GM21367 (cell line): Measurements from ENCODE around the gene RRN3.
"Not testable (repeated sequence)": the region's sequence is repeated elsewhere in the genome, so short reads cannot be mapped to it uniquely, and the experiment has no call there.

ENCODE experiments used
- ATAC-seq: cut with Tn5 transposase; IDR thresholded peaks from one replicate; pipeline ENCODE4 v1.9.1; 2021; ENCODE audit not compliant: unreplicated experiment

Gene RRN3

DNA sequence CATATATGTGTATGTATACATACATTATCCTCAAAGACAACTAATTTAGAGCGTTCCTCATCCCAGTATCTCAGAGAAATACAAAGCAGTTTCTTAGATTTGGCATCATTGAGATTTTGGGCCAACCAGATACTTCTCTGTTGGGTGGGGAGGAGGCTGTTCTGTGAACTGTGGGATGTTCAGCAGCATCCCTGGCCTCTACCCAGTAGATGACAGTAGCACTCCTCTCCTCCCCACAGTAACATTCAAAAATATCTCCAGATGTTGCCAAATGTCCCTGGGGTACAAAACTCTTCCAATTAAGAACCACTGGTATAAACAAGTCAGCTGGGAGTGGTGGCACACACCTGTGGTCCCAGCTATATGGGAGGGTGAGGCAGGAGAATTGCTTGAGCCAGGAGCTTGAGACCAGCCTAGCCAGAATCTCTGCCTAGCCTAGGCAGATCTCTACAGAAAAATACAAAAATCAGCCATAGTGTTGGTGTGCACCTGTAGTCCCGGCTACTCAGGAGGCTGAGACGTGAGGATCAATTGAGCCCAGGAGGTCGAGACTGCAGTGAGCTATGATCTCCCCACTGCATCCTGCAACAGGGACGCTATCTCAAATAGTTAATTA is 6.4 kb upstream of the RRN3 start:
- not testable (repeated sequence) for ATAC-seq

DNA sequence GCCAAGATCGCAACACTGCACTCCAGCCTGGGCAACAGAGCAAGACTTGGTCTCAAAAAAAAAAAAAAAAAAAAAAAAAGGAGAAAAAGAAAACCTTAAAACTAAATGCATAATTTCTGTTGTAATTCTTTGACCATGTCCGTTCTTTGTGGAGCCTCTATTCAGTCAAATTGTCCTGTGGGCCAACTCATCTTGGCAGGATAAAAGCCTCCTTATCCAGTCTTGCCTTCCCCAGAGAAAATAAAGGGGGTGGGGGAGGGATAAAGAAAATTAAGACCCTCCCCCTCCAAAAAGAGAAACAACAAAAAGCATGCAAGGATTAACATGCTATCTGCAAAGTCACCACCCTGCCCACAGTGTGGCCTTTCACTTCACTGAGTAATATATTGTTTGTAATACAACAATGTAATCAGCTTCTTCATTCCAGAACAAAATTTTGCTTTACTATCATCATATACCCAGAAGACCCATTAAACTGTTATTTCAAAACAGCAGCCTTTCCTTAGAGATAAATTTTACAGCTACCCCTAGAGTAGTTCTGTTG is 5.4 kb upstream of the RRN3 start:
- ATAC-seq, result not testable (repeated sequence)

DNA sequence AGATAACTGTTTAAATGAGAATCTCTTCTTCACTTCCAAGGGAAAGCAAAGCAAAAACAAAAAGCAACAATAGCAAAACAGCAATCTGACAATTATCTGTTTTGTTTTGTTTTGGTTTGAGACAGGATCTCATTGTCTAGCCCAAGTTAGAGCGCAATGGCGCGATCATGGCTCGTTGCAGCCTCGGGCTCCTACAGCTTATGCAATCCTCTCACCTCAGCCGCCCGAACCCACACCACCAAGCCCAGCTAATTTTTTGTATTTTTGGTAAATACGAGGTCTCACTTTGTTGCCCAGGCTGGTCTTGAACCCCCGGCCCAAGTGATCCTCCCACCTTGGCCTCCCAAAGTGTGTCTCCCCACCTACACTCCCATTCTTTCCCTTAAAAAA is 2.5 kb upstream of the RRN3 start:
- ATAC-seq, result not testable (repeated sequence)

GRCh38 chr16:15093571-15093954 is 509 bp downstream of the RRN3 start:
- ATAC-seq, result not testable (repeated sequence)

GRCh38 chr16:15090663-15091269 is 3.3 kb downstream of the RRN3 start:
- not testable (repeated sequence) for ATAC-seq

DNA sequence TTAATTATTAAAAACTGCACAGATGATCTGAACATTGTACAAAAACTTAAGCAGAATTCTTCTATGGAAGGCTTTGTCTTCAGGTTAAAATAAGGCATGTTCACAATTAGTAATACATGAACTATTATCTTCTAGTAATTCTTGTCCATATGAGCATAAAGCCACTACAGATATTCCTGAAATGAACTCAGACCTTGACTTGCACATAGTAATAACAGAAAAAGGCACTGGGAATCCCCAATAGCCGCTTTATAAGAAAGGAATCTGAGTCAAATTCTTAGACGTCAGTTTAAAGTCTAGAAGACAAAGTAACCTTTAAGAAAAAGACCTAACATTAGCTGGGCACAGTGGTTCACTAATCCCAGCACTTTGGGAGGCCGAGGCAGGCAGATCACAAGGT is 11.3 kb downstream of the RRN3 start:
- not testable (repeated sequence) for ATAC-seq

DNA sequence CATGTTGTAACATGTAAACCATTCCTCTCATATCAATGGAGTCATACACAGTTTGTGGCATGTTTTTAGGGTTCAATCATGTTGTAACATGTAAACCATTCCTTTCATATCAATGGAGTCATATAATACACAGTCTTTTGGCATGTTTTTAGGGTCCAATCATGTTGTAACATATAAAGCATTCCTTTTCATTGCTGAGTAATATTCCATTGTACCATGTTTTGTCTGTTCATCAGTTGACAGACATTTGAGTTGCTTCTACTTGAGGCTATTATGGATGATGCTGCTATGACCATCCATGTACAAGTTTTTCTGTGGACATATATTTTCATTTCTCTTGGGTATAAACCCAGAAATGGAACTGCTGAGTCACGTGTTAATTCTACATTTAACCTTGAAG is 13.2 kb downstream of the RRN3 start:
- ATAC-seq, result not testable (repeated sequence)

GRCh38 chr16:15076161-15076560 is 17.9 kb downstream of the RRN3 start:
- ATAC-seq, result not testable (repeated sequence)

DNA sequence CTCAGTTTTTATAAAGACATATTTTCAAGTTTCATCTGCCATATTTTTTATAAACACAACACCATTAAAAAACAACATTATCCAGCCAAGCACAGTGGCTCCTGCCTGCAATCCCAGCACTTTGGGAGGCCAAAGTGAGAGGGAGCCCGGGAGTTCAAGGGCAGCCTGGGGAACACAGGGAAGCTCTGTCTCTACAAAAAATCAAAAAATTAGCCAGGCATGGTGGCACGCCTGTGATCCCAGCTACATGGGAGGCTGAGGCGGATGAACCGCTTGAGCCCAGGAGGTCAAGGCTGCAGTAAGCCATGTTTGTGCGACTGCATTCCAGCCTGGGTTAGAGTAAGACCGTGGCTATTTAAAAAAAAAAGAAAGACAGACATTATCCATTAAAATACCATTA is 21.0 kb downstream of the RRN3 start:
- ATAC-seq, result no peak

DNA sequence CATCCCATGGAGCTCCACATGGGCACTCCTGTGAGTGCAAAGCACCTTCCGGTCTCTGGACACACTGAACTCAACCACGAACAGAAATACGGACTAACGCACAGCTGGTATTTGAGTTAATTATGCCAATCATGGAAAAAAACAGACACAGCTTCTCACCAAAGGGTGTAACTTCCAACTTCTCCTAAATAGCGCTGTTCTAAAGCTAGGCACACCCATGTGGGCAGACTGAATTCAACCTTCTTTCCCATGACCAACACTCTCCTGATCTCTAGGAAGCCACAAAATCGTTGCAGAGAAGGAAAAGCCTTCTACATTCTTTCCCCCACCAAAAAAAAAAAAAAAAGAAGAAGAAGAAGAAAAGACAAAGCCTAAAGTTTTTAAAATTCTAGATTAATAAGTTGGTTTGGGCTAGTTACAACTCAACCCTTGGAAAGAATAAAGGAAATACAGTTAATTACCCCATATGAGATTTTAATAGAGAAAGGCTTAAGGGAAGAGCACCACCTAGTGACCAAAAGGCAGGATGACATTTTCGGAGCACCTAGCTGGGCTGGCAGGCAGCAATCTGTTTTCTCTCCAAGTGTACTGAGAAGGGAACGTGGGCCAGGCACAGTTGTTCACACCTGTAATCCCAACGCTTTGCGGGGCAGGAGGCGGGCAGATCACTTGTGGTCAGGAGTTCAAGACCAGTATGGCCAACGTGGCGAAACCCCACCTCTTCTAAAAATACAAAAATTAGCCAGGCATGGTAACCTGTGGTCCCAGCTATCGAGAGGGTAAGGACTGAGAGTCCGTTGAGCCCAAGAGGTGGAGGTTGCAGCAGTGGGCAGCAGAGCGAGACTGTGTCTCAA is 21.9 kb downstream of the RRN3 start:
- ATAC-seq, result not testable (repeated sequence)

DNA sequence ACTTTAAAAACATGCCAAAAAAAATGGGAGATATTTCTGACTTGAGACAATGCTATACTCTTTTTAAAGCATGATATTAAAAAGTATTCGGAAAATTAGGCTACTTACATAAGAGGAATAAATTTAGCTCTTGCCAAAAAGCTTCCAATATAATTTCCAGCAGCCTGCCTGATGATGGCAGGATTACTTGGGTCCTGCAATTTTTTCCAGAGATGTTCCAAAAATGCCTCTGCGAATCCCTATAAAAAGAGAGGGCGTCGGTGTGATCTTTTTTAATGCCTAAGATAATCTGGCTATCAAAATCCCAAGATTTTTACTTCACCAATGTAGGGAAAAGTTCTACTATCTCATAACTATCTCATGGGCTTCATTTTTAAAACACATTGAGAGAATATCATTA is 23.1 kb downstream of the RRN3 start:
- ATAC-seq, result not testable (repeated sequence)

GRCh38 chr16:15066690-15067089 is 27.4 kb downstream of the RRN3 start:
- not testable (repeated sequence) for ATAC-seq

- not testable (repeated sequence) for ATAC-seq
These were observed 28.1 kb downstream of the RRN3 start for GRCh38 chr16:15065961-15066360.

DNA sequence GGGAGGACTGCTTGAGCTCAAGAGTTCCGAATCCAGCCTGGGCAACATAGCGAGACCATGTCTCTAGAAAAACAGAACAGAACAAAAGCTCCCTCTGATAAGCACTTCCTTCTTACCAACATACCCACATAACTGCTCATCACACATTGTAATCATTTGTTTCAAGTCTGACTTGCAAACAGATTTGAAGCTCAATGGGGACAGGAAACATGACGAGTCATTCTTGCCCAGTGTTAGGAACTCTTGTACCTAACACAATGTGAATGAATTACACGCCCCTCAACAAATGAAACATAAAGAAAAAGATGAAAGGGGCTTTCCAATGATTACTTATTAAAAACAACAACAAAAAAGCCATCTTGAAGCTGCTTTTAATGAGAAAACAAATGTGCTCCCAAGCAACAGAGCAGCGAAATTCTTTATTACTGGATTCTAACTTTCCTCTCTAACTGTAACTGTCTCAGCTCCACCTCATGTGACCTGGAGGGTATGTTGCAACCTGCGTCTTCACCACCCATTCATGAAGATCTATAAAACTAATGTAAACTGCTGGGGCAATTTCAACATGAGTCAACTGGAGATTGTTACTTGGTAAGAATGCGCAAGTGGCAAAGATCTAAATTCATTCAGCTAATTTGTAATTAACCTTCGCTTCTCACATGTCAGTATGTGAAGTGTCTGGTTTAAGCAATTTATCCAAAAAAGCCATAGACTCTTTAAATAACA is 31.8 kb downstream of the RRN3 start:
- ATAC-seq, result not testable (repeated sequence)

DNA sequence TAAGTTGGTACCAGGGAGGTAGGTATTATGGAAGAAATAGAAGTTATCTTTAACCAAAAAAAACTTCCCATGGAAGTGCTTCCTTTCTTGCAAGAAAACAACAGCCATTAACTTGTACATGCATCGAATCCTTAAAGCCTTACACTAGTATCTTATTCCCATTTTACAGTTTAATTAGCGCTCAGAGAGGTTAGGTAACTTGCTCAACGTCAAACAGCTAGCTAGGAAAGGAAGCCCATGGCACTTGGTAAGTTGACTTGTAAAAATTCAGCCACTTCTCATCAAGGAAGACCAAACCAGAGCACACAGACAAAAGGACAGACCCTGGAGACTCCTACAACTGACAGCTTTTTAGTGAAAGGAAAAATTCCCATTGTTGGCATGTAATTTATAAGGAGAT is 34.7 kb downstream of the RRN3 start:
- no peak for ATAC-seq

DNA sequence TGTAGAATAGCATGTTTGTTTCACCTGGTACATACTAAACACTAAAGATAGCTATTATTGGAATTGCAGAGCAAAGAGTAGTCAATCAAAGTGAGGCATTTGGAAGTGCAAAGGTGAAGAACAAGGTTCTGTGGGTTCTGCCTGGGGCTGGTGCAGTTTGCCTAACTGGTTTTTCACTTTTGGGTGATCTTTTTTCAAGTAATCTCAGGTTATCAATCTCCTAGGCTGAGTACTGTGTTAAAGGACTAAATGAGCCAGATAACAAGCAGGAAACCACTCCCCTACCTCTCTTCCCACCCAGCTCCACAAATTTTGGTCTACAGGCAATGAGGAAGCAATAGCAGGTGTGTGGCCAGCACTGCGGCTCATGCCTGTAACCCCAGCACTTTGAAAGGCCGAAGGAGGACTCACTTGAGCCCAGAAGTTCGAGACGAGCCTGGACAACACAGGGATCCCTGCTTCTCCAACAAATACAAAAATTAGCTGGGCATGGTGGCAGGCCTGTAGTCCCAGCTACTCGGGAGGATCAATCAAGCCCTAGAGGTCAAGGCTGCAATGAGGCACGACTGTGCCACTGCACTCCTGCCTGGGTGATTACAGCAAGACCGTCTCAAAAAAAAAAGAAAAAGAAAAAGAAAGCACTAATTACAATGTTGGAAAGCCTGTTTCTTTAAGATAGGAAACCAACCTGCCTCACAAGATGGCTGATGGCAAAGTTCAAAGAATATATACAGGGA is 36.2 kb downstream of the RRN3 start:
- no peak for ATAC-seq

GRCh38 chr16:15055141-15056053 is 38.7 kb downstream of the RRN3 start:
- ATAC-seq, result peak; percentile 42

GRCh38 chr16:15054357-15055140 is 39.5 kb downstream of the RRN3 start:
- ATAC-seq, result no peak

GRCh38 chr16:15053904-15054303 is 40.2 kb downstream of the RRN3 start:
- ATAC-seq, result no peak
